Keratinocyte (primary cell): ENCODE results near the gene ITSN1. TPM values are rescaled to one million over a fixed set of nuclear protein-coding genes. Genes with fewer than 3 reads are reported as not detected.
A peak's percentile ranks its signal among the peaks of the same experiment; 100 is the strongest.

Experiments
- DNase-seq: peaks from one replicate; pipeline ENCODE4 v3.0.0-alpha.2; 2011; ENCODE audit warnings: low read depth, missing footprints, low spot score
- FAIRE-seq: peaks from 2 replicates; lab custom pipeline; 2011; peaks lifted over from hg19 to GRCh38; lab: Jason Lieb, UNC
- H2AFZ ChIP-seq: 2 replicates; pipeline ENCODE4 v1.6.0; 2012; ENCODE audit warnings: low read length, control low read depth, inconsistent platforms; ENCODE audit not compliant: control insufficient read depth
- H3K27ac ChIP-seq: 2 replicates; pipeline ENCODE4 v1.5.1; 2011; ENCODE audit warnings: low read length; ENCODE audit not compliant: control insufficient read depth, insufficient read depth
- H3K27me3 ChIP-seq: 3 replicates; pipeline ENCODE4 v1.6.0; 2011; ENCODE audit warnings: low read length; ENCODE audit not compliant: control insufficient read depth, insufficient read depth; ENCODE audit errors: extremely low read depth
- H3K36me3 ChIP-seq, 2 experiments: 2 replicates in 1 of 2; 3 replicates in 1 of 2; pipeline ENCODE4 v1.5.1; 2011; ENCODE audit warnings: low read length in 2 of 2, mild to moderate bottlenecking in 1 of 2; ENCODE audit not compliant: control insufficient read depth in 2 of 2, insufficient read depth in 2 of 2; ENCODE audit errors: extremely low read depth in 1 of 2
- H3K4me1 ChIP-seq: 3 replicates; pipeline ENCODE4 v1.5.1; 2011; ENCODE audit warnings: low read length; ENCODE audit not compliant: control insufficient read depth, insufficient read depth; ENCODE audit errors: extremely low read depth
- H3K4me2 ChIP-seq: 3 replicates; pipeline ENCODE4 v1.6.0; 2011; ENCODE audit warnings: low read depth, low read length; ENCODE audit not compliant: control insufficient read depth, insufficient read depth; ENCODE audit errors: extremely low read depth
- H3K4me3 ChIP-seq, 3 experiments: fragments of 200-600 bp in 1 of 3; sonication (generic) in 1 of 3; 2 replicates in 2 of 3; 3 replicates in 1 of 3; pipeline ENCODE4 v1.5.1; 2011 to 2016; ENCODE audit warnings: low read length in 3 of 3, mild to moderate bottlenecking in 3 of 3, control low read depth in 2 of 3, inconsistent platforms in 1 of 3, low read depth in 1 of 3, mixed read lengths in 1 of 3, mixed run types in 1 of 3, moderate library complexity in 1 of 3; ENCODE audit not compliant: control insufficient read depth in 2 of 3, insufficient read depth in 2 of 3; ENCODE audit errors: extremely low read depth in 1 of 3
- H3K79me2 ChIP-seq: 2 replicates; pipeline ENCODE4 v1.6.0; 2012; ENCODE audit warnings: low read length; ENCODE audit not compliant: control insufficient read depth, insufficient read depth
- H3K9ac ChIP-seq: 3 replicates; pipeline ENCODE4 v1.6.0; 2011; ENCODE audit warnings: low read length; ENCODE audit not compliant: control insufficient read depth, insufficient read depth; ENCODE audit errors: extremely low read depth
- H3K9me1 ChIP-seq: 3 replicates; pipeline ENCODE4 v1.6.0; 2011; ENCODE audit warnings: low read length; ENCODE audit not compliant: control insufficient read depth, insufficient read depth; ENCODE audit errors: extremely low read depth
- H3K9me3 ChIP-seq: 2 replicates; pipeline ENCODE4 v1.5.1; 2012; ENCODE audit warnings: low read depth, low read length; ENCODE audit not compliant: control insufficient read depth
- H4K20me1 ChIP-seq: 3 replicates; pipeline ENCODE4 v1.6.0; 2011; ENCODE audit warnings: low read length; ENCODE audit not compliant: control insufficient read depth, insufficient read depth; ENCODE audit errors: extremely low read depth
- CTCF ChIP-seq, 3 experiments: IDR thresholded peaks in 1 of 3; conservative IDR thresholded peaks in 1 of 3; optimal IDR thresholded peaks in 1 of 3; 2 replicates in 2 of 3; 3 replicates in 1 of 3; pipeline versions ENCODE3 to v1.5.1; 2011; ENCODE audit warnings: low read length in 3 of 3, mild to moderate bottlenecking in 3 of 3, moderate library complexity in 2 of 3, control low read depth in 1 of 3, inconsistent platforms in 1 of 3; ENCODE audit not compliant: insufficient read depth in 2 of 3; ENCODE audit errors: extremely low read depth in 1 of 3
- EZH2 ChIP-seq: IDR thresholded peaks from one replicate; pipeline ENCODE4 v1.6.1; 2012; ENCODE audit warnings: inconsistent platforms, mild to moderate bottlenecking, low read length, moderate library complexity
- dilution Hi-C: fragments of 300-500 bp; cut with MboI; formaldehyde crosslinking; loops from one replicate; pipeline ENCODE4 v1.7.0; 2020; ENCODE audit warnings: low sequenced_read_pairs; ENCODE audit not compliant: extremely low pct_ligation_motif_present
- polyA plus RNA-seq, 5 experiments: library from polyadenylated mRNA; depleted of rRNA in 3 of 5; stranded (reverse) in 3 of 5; stranded (forward) in 1 of 5; unstranded in 1 of 5; fragments of >200 nt; gene quantifications; 1 replicate in 1 of 5; 2 replicates in 3 of 5; 3 replicates in 1 of 5; pipeline versions ENCODE4 v1.2.1 to v1.2.3, GENCODE V29; 2011 to 2012; ENCODE audit warnings: missing spikeins in 2 of 5, low read depth in 1 of 5, low replicate concordance in 1 of 5

ITSN1 gene
- polyA plus RNA-seq, 1 donor (not counting 4 experiments of a cell fraction or from before 2014, with no cell fraction given), result 34.3 TPM

GRCh38 chr21:33899199-33899598 is 256.9 kb downstream of the ITSN1 start:
- DNase-seq (no peak), FAIRE-seq (no peak)
- Histone ChIP-seq H4K20me1 (no peaks in the 10 kb centered on the region), H3K36me3 (peaks cover 12 to 21% of the 10 kb centered on the region in 2 experiments), H3K4me2 (no peak overlapping the region), H2AFZ (no peak overlapping the region), H3K27ac (no peak overlapping the region), H3K9ac (no peak overlapping the region), H3K4me3 (no peak overlapping the region), H3K79me2 (no peaks in the 10 kb centered on the region), H3K4me1 (peaks cover 3% of the 10 kb centered on the region), H3K27me3 (no peaks in the 10 kb centered on the region), H3K9me3 (no peaks in the 10 kb centered on the region), H3K9me1 (no peaks in the 10 kb centered on the region)
- TF ChIP-seq CTCF (optimal IDR thresholded peaks at IDR 0.05 in 1 of 3, IDR thresholded peaks at IDR 0.05 in 1 of 3, conservative IDR thresholded peaks at IDR 0.05 in 1 of 3; ENCODE audit: extremely low read depth in 1 of 3, insufficient read depth in 2 of 3, low read length in 3 of 3) (no peak), EZH2 (no peak)
- dilution Hi-C loops, result no loop called here

GRCh38 chr21:33901412-33902288 is 259.3 kb downstream of the ITSN1 start:
- no peak overlapping the region for H3K4me2 ChIP-seq
- no peaks in the 10 kb centered on the region for H3K4me1 ChIP-seq
- DNase-seq (no peak), FAIRE-seq (peak; percentile 34)
- H4K20me1 ChIP-seq, result no peaks in the 10 kb centered on the region
- H3K9me3 ChIP-seq, result no peaks in the 10 kb centered on the region
- H3K4me3 ChIP-seq, result no peak overlapping the region
- H3K27me3 ChIP-seq, result no peaks in the 10 kb centered on the region
- dilution Hi-C loops, result no loop called here
- H3K9me1 ChIP-seq, result no peaks in the 10 kb centered on the region
- peak; percentile 59 to 79 (median 62) for TF ChIP-seq CTCF (optimal IDR thresholded peaks at IDR 0.05 in 1 of 3, IDR thresholded peaks at IDR 0.05 in 1 of 3, conservative IDR thresholded peaks at IDR 0.05 in 1 of 3; ENCODE audit: extremely low read depth in 1 of 3, insufficient read depth in 2 of 3, low read length in 3 of 3)
- no peak for TF ChIP-seq EZH2
- no peak overlapping the region for H3K27ac ChIP-seq
- H3K36me3 ChIP-seq, result peaks cover 19 to 37% of the 10 kb centered on the region in 2 experiments
- H2AFZ ChIP-seq, result no peak overlapping the region
- H3K79me2 ChIP-seq, result no peaks in the 10 kb centered on the region
- no peak overlapping the region for H3K9ac ChIP-seq
